ENCODE measurements around the gene UBLCP1. TPM values are rescaled to one million over a fixed set of nuclear protein-coding genes. Genes with fewer than 3 reads are reported as not detected.

The UBLCP1 gene
- polyA plus RNA-seq = 25.4 TPM
- long read RNA-seq, donor 1, transcript UBLCP1-201 (11 exons, 2,392 nt) = major isoform, 9 of 22 reads
- long read RNA-seq, donor 1, partial matches to known transcripts = 12 of 22 reads
- long read RNA-seq, donor 1, other reads (novel, unspliced or antisense) = 0 of 22 reads
- long read RNA-seq, donor 2, transcript UBLCP1-201 (11 exons, 2,392 nt) = major isoform, 13 of 51 reads
- long read RNA-seq, donor 2, partial matches to known transcripts = 38 of 51 reads
- long read RNA-seq, donor 2, other reads (novel, unspliced or antisense) = 0 of 51 reads
- long read RNA-seq, donor 3, transcript UBLCP1-201 (11 exons, 2,392 nt) = major isoform, 14 of 28 reads
- long read RNA-seq, donor 3, partial matches to known transcripts = 13 of 28 reads
- long read RNA-seq, donor 3, other reads (novel, unspliced or antisense) = 0 of 28 reads
- long read RNA-seq, donor 4, partial matches to known transcripts = 0 of 1 reads
- long read RNA-seq, donor 4, other reads (novel, unspliced or antisense) = 0 of 1 reads
- long read RNA-seq, donor 5, partial matches to known transcripts = 5 of 9 reads
- long read RNA-seq, donor 5, other reads (novel, unspliced or antisense) = 0 of 9 reads
- long read RNA-seq, donor 6, transcript UBLCP1-201 (11 exons, 2,392 nt) = major isoform, 8 of 26 reads
- long read RNA-seq, donor 6, partial matches to known transcripts = 18 of 26 reads
- long read RNA-seq, donor 6, other reads (novel, unspliced or antisense) = 0 of 26 reads
- long read RNA-seq, donor 7, partial matches to known transcripts = 7 of 10 reads
- long read RNA-seq, donor 7, other reads (novel, unspliced or antisense) = 0 of 10 reads
- long read RNA-seq, donor 8, transcript UBLCP1-201 (11 exons, 2,392 nt) = major isoform, 13 of 32 reads
- long read RNA-seq, donor 8, partial matches to known transcripts = 19 of 32 reads
- long read RNA-seq, donor 8, other reads (novel, unspliced or antisense) = 0 of 32 reads
- long read RNA-seq, donor 9, partial matches to known transcripts = 12 of 15 reads
- long read RNA-seq, donor 9, other reads (novel, unspliced or antisense) = 0 of 15 reads
- long read RNA-seq, donor 10, transcript UBLCP1-201 (11 exons, 2,392 nt) = major isoform, 9 of 23 reads
- long read RNA-seq, donor 10, partial matches to known transcripts = 14 of 23 reads
- long read RNA-seq, donor 10, other reads (novel, unspliced or antisense) = 0 of 23 reads
- long read RNA-seq, donor 11, transcript UBLCP1-201 (11 exons, 2,392 nt) = major isoform, 7 of 7 reads
- long read RNA-seq, donor 11, partial matches to known transcripts = 0 of 7 reads
- long read RNA-seq, donor 11, other reads (novel, unspliced or antisense) = 0 of 7 reads

DNA sequence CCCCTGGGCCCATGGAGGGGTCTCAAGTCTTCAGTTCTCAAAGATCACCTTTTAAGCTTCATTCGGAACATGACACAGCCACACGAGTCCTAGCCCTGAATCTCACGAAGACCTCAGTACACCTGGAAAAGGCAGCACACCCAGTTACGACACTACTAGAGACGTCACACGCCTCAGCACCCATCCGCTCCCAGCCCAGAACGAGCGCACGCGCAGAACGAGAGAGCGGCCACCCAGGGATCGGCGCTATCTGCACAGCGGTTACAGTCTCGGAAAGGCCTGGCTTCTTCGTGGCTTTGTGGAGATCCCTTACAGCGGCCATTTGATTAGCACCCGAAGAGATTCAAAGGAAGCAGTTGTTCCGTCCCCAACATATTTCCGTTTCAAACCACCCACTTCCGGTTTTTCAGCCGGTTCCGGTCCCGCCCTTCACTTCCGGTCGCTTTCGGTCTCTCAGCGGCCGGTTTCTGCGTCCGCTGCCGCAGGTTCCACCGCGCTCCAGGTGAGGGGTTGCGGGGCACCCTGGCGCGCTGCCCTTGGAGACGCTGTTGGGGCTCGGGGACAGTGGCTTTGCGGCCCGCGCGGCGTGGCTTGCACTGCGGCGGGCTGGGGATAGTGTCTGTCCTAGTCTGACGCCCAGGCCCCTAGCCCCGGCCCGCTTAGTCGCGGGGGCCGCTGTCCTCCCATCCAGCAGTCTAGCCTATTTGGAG is at the start of gene UBLCP1:
Gene UBLCP1 (plus strand): TSS at position 432 of the 710 bp plus-strand sequence. CDS start 5,626 bp downstream, outside the sequence.
- H3K4me1 ChIP-seq (ENCODE audit: control insufficient read depth, insufficient read depth, low read length) = no peaks in the 10 kb centered on the region
- H3K27ac ChIP-seq (ENCODE audit: low read length) = peak within 1 kb of the TSS; percentile 91
- no peaks in the 10 kb centered on the region for H3K36me3 ChIP-seq (ENCODE audit: control insufficient read depth, insufficient read depth, low read length)
- H3K27me3 ChIP-seq (ENCODE audit: control insufficient read depth, insufficient read depth, low read length) = no peaks in the 10 kb centered on the region
- peaks cover 4% of the 10 kb centered on the region for H3K9me3 ChIP-seq (ENCODE audit: control insufficient read depth, low read depth, low read length)
- WGBS (ENCODE audit: insufficient coverage, low lambda C conversion rate) = 0% methylated on average over 2 of the region's 54 CpGs
- H3K4me3 ChIP-seq (ENCODE audit: low read length) = peak within 1 kb of the TSS; percentile 89
- DNase-seq = peak; percentile 83 to 95

- Histone ChIP-seq H3K4me1 (ENCODE audit: control insufficient read depth, insufficient read depth, low read length) (peaks cover 37% of the 10 kb centered on the region), H3K4me3 (ENCODE audit: low read length) (no peak overlapping the region), H3K27ac (ENCODE audit: low read length) (no peak overlapping the region), H3K27me3 (ENCODE audit: control insufficient read depth, insufficient read depth, low read length) (no peaks in the 10 kb centered on the region), H3K36me3 (ENCODE audit: control insufficient read depth, insufficient read depth, low read length) (no peaks in the 10 kb centered on the region), H3K9me3 (ENCODE audit: control insufficient read depth, low read depth, low read length) (no peaks in the 10 kb centered on the region)
- DNase-seq = no peak
- WGBS (ENCODE audit: insufficient coverage, low lambda C conversion rate) = no CpG with 5 or more reads among the region's 2 CpGs
Measured at GRCh38 chr5:159214486-159215271, 48.4 kb upstream of the UBLCP1 start.

DNA sequence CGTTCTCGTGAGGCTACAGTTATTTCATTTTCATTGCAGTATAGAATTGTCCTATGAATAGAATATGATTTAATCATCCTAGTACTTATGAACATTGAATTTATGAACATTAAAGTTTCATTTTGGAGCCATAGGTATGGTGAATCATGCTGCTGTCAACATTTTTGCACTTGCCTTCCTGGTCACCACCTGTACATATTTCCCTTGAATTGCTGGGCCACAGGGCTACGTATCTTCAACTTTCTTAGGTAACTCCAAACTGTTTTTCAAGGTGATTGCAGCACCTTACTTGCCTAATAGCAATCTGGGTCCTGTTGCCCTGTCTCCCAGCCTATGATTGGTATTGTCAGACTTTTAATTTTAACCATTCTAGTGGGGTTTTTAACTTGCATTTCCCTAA is 47.2 kb upstream of the UBLCP1 start:
- WGBS (ENCODE audit: insufficient coverage, low lambda C conversion rate) = 100% methylated on average over 2 of the region's 3 CpGs
- no peak for DNase-seq
- no peak overlapping the region for H3K27ac ChIP-seq (ENCODE audit: low read length)

DNA sequence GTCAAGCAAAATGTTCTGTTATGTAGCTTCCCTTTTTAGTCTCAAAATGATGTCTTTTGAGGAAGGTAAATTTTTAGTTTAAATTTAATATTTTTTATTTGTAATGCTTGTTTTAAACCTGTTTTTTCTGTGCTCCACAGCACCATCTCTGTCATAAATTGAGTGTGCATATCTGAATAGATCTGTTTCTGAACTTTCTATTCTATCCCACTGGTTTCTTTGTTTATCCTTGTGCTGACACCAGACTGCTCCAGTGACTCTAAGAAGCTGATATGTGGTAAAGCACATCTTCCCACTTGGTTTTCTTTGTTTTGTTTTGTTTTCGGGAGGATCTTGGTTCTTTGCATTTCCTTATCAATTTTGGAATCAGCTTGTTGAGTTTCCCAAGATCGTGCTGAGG is 46.6 kb upstream of the UBLCP1 start:
- H3K4me1 ChIP-seq (ENCODE audit: control insufficient read depth, insufficient read depth, low read length) = peaks cover 24% of the 10 kb centered on the region
- WGBS (ENCODE audit: insufficient coverage, low lambda C conversion rate) = 40% methylated on average over 1 of the region's 2 CpGs
- no peak for DNase-seq
- H3K27me3 ChIP-seq (ENCODE audit: control insufficient read depth, insufficient read depth, low read length) = no peaks in the 10 kb centered on the region
- H3K4me3 ChIP-seq (ENCODE audit: low read length) = no peak overlapping the region
- no peaks in the 10 kb centered on the region for H3K9me3 ChIP-seq (ENCODE audit: control insufficient read depth, low read depth, low read length)
- no peaks in the 10 kb centered on the region for H3K36me3 ChIP-seq (ENCODE audit: control insufficient read depth, insufficient read depth, low read length)
- H3K27ac ChIP-seq (ENCODE audit: low read length) = no peak overlapping the region

More for the DNA sequence above, 47.2 kb upstream of the UBLCP1 start:
- Histone ChIP-seq H3K4me1 (ENCODE audit: control insufficient read depth, insufficient read depth, low read length) (peaks cover 27% of the 10 kb centered on the region), H3K36me3 (ENCODE audit: control insufficient read depth, insufficient read depth, low read length) (no peaks in the 10 kb centered on the region), H3K27me3 (ENCODE audit: control insufficient read depth, insufficient read depth, low read length) (no peaks in the 10 kb centered on the region), H3K9me3 (ENCODE audit: control insufficient read depth, low read depth, low read length) (no peaks in the 10 kb centered on the region), H3K4me3 (ENCODE audit: low read length) (no peak overlapping the region)

- H3K27ac ChIP-seq (ENCODE audit: low read length) = no peak overlapping the region
- no peaks in the 10 kb centered on the region for H3K9me3 ChIP-seq (ENCODE audit: control insufficient read depth, low read depth, low read length)
- no peaks in the 10 kb centered on the region for H3K27me3 ChIP-seq (ENCODE audit: control insufficient read depth, insufficient read depth, low read length)
- DNase-seq = no peak
- no peak overlapping the region for H3K4me3 ChIP-seq (ENCODE audit: low read length)
- H3K36me3 ChIP-seq (ENCODE audit: control insufficient read depth, insufficient read depth, low read length) = no peaks in the 10 kb centered on the region
- H3K4me1 ChIP-seq (ENCODE audit: control insufficient read depth, insufficient read depth, low read length) = peaks cover 16% of the 10 kb centered on the region
- WGBS (ENCODE audit: insufficient coverage, low lambda C conversion rate) = no CpG with 5 or more reads among the region's 2 CpGs
Measured at GRCh38 chr5:159217236-159217635, 45.9 kb upstream of the UBLCP1 start.

GRCh38 chr5:159218595-159219023 is 44.5 kb upstream of the UBLCP1 start:
- no peaks in the 10 kb centered on the region for H3K36me3 ChIP-seq (ENCODE audit: control insufficient read depth, insufficient read depth, low read length)
- no peaks in the 10 kb centered on the region for H3K9me3 ChIP-seq (ENCODE audit: control insufficient read depth, low read depth, low read length)
- peak; percentile 42 to 64 for DNase-seq
- H3K27ac ChIP-seq (ENCODE audit: low read length) = no peak overlapping the region
- no peaks in the 10 kb centered on the region for H3K27me3 ChIP-seq (ENCODE audit: control insufficient read depth, insufficient read depth, low read length)
- 40% methylated on average over 1 of the region's 2 CpGs for WGBS (ENCODE audit: insufficient coverage, low lambda C conversion rate)
- peaks cover 12% of the 10 kb centered on the region for H3K4me1 ChIP-seq (ENCODE audit: control insufficient read depth, insufficient read depth, low read length)
- no peak overlapping the region for H3K4me3 ChIP-seq (ENCODE audit: low read length)

- Histone ChIP-seq H3K4me3 (ENCODE audit: low read length) (no peak overlapping the region), H3K27me3 (ENCODE audit: control insufficient read depth, insufficient read depth, low read length) (no peaks in the 10 kb centered on the region), H3K27ac (ENCODE audit: low read length) (no peak overlapping the region), H3K9me3 (ENCODE audit: control insufficient read depth, low read depth, low read length) (no peaks in the 10 kb centered on the region), H3K36me3 (ENCODE audit: control insufficient read depth, insufficient read depth, low read length) (no peaks in the 10 kb centered on the region), H3K4me1 (ENCODE audit: control insufficient read depth, insufficient read depth, low read length) (peaks cover 12% of the 10 kb centered on the region)
- no CpG with 5 or more reads among the region's 5 CpGs for WGBS (ENCODE audit: insufficient coverage, low lambda C conversion rate)
- DNase-seq = no peak
Measured at GRCh38 chr5:159220206-159220605, 42.9 kb upstream of the UBLCP1 start.

GRCh38 chr5:159223469-159223868 is 39.6 kb upstream of the UBLCP1 start:
- 80% methylated on average over 1 of the region's 3 CpGs for whole genome bisulfite sequencing (ENCODE audit: insufficient coverage, low lambda C conversion rate)

DNA sequence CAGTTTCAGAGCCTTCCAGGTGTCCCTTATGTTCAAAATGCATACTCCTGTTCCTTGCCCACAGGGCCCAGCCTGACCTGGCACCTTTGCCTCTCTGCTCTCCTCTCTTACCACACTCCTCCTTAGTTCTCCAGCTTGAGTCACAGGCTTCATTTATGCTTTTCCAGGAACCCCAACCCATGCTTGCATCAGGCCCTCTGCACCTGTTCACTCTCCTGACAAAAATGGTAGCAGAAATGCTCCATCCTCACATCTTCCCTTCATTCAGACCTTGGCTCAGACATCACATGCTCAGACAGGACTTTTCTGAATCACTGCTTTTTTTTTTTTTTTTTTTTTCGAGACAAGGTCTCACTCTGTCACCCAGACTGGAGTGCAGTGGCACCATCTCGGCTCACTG is 38.6 kb upstream of the UBLCP1 start:
- H3K27ac ChIP-seq (ENCODE audit: low read length) = no peak overlapping the region
- no CpG with 5 or more reads among the region's 2 CpGs for WGBS (ENCODE audit: insufficient coverage, low lambda C conversion rate)

More at GRCh38 chr5:159223469-159223868, 39.6 kb upstream of the UBLCP1 start:
- no peaks in the 10 kb centered on the region for H3K27me3 ChIP-seq (ENCODE audit: control insufficient read depth, insufficient read depth, low read length)
- H3K27ac ChIP-seq (ENCODE audit: low read length) = no peak overlapping the region
- H3K4me1 ChIP-seq (ENCODE audit: control insufficient read depth, insufficient read depth, low read length) = peaks cover 11% of the 10 kb centered on the region
- no peak for DNase-seq
- no peak overlapping the region for H3K4me3 ChIP-seq (ENCODE audit: low read length)
- H3K36me3 ChIP-seq (ENCODE audit: control insufficient read depth, insufficient read depth, low read length) = no peaks in the 10 kb centered on the region
- no peaks in the 10 kb centered on the region for H3K9me3 ChIP-seq (ENCODE audit: control insufficient read depth, low read depth, low read length)

More for the DNA sequence above, 38.6 kb upstream of the UBLCP1 start:
- H3K27me3 ChIP-seq (ENCODE audit: control insufficient read depth, insufficient read depth, low read length) = no peaks in the 10 kb centered on the region
- H3K9me3 ChIP-seq (ENCODE audit: control insufficient read depth, low read depth, low read length) = no peaks in the 10 kb centered on the region
- H3K36me3 ChIP-seq (ENCODE audit: control insufficient read depth, insufficient read depth, low read length) = no peaks in the 10 kb centered on the region
- no peak for DNase-seq
- H3K4me3 ChIP-seq (ENCODE audit: low read length) = no peak overlapping the region
- H3K4me1 ChIP-seq (ENCODE audit: control insufficient read depth, insufficient read depth, low read length) = peaks cover 4% of the 10 kb centered on the region

Data from large intestine (tissue), 12 donors.